Activated CD4-positive, alpha-beta memory T cell treated with anti-CD3 and anti-CD28 coated beads, Interleukin-2, amount 10 ng/mL, durations not matched to agents 7 days and 5 days (primary cell): ENCODE results near the gene COX6A1. TPM values are rescaled to one million over a fixed set of nuclear protein-coding genes. Genes with fewer than 3 reads are reported as not detected.

Source experiments
- CTCF ChIA-PET: fragments of 350-600 bp; sonication (Branson Sonifier 250); formaldehyde crosslinking; loops from one replicate; lab custom pipeline; 2021; ENCODE audit warnings: antibody characterized with exemption, inconsistent platforms; lab: Charles Lee
- POLR2A ChIA-PET: fragments of 350-600 bp; sonication (Branson Sonifier 250); formaldehyde crosslinking; loops from one replicate; lab custom pipeline; 2021; ENCODE audit warnings: antibody characterized with exemption; lab: Charles Lee
- DNase-seq: peaks from one replicate; pipeline ENCODE4 v3.0.0-alpha.2; 2020
- H3K27ac Mint-ChIP-seq: one replicate; pipeline ENCODE4 v1.8.0; 2021; ENCODE audit warnings: mild to moderate bottlenecking, mixed read lengths
- H3K27me3 Mint-ChIP-seq: one replicate; pipeline ENCODE4 v1.8.0; 2021; ENCODE audit warnings: mixed read lengths
- H3K36me3 Mint-ChIP-seq: one replicate; pipeline ENCODE4 v1.8.0; 2021; ENCODE audit warnings: low read depth, mixed read lengths
- H3K4me1 Mint-ChIP-seq: one replicate; pipeline ENCODE4 v1.8.0; 2021; ENCODE audit warnings: mixed read lengths
- H3K4me3 Mint-ChIP-seq: one replicate; pipeline ENCODE4 v1.8.0; 2021; ENCODE audit warnings: mild to moderate bottlenecking, mixed read lengths
- H3K9me3 Mint-ChIP-seq: one replicate; pipeline ENCODE4 v1.8.0; 2021; ENCODE audit warnings: mixed read lengths
- total RNA-seq, 2 experiments: library from RNA; stranded (reverse); gene quantifications; one replicate each; pipeline ENCODE4 v1.2.3, GENCODE V29; 2021

COX6A1 gene
- total RNA-seq, 2 experiments from 2014 or later = 318 to 323 TPM

- DNase-seq = no peak
- ChIA-PET POLR2A (no interaction called here), CTCF (interaction anchor here (2.8 kb wide), 1 partner anchor 18 kb away, joined by 13 read pairs; the partner anchor contains the start of gene SRSF9)
- Mint-ChIP-seq H3K36me3 (peaks cover 2% of the 10 kb centered on the region), H3K27ac (no peak overlapping the region), H3K9me3 (no peaks in the 10 kb centered on the region), H3K27me3 (no peaks in the 10 kb centered on the region), H3K4me3 (no peak overlapping the region), H3K4me1 (no peaks in the 10 kb centered on the region)
Measured at GRCh38 chr12:120488057-120488640, 50.2 kb downstream of the COX6A1 start.

- no peak overlapping the region for H3K27ac Mint-ChIP-seq
- ChIA-PET CTCF (interaction anchor here (0.8 to 2.8 kb wide), 2 partner anchors 19 to 36 kb away, joined by 3 to 13 read pairs; partner anchors contain the start of gene SRSF9), POLR2A (no interaction called here)
- H3K4me1 Mint-ChIP-seq = no peaks in the 10 kb centered on the region
- no peaks in the 10 kb centered on the region for H3K27me3 Mint-ChIP-seq
- DNase-seq = no peak
- H3K9me3 Mint-ChIP-seq = no peaks in the 10 kb centered on the region
- no peak overlapping the region for H3K4me3 Mint-ChIP-seq
- no peaks in the 10 kb centered on the region for H3K36me3 Mint-ChIP-seq
Measured at GRCh38 chr12:120489018-120489417, 51.1 kb downstream of the COX6A1 start.

GRCh38 chr12:120490325-120490724 is 52.4 kb downstream of the COX6A1 start:
- ChIA-PET POLR2A (interaction anchor here (0.8 to 1.5 kb wide), 2 partner anchors 15 to 21 kb away, joined by 3 to 5 read pairs; partner anchors contain the start of gene SRSF9), CTCF (interaction anchor here (2.8 kb wide), 1 partner anchor 20 kb away, joined by 13 read pairs; the partner anchor contains the start of gene SRSF9)
- Mint-ChIP-seq H3K36me3 (no peaks in the 10 kb centered on the region), H3K4me3 (no peak overlapping the region), H3K4me1 (peaks cover 6% of the 10 kb centered on the region), H3K27me3 (no peaks in the 10 kb centered on the region), H3K9me3 (no peaks in the 10 kb centered on the region), H3K27ac (no peak overlapping the region)
- DNase-seq = no peak

Other genes with a start within 250 kb of the COX6A1 start
- gene GCN1, start 243.4 kb upstream of the COX6A1 start, total RNA-seq = 10 to 100 TPM; 86.0 to 94.3 TPM
- 1,000 to 10,000 TPM; 1,823 to 1,853 TPM for gene RPLP0, start 237.0 kb upstream of the COX6A1 start, total RNA-seq
- 100 to 1,000 TPM; 271 to 274 TPM for gene PXN, start 172.4 kb upstream of the COX6A1 start, total RNA-seq
- 1,000 to 10,000 TPM; 3,547 to 4,143 TPM for gene RNU4-2, start 146.2 kb upstream of the COX6A1 start, total RNA-seq
- gene RNU4-1, start 144.9 kb upstream of the COX6A1 start, total RNA-seq = 1,000 to 10,000 TPM; 1,910 to 2,156 TPM
- 1 to 10 TPM; 1.6 to 1.7 TPM for gene SIRT4, start 135.8 kb upstream of the COX6A1 start, total RNA-seq
- gene PLA2G1B, start 110.3 kb upstream of the COX6A1 start, total RNA-seq = not detected
- not detected for gene MSI1, start 68.9 kb upstream of the COX6A1 start, total RNA-seq
- gene TRIAP1, start 8.3 kb downstream of the COX6A1 start, total RNA-seq = 10 to 100 TPM; 20.6 to 21.6 TPM
- 10 to 100 TPM; 28.6 to 29.5 TPM for gene GATC, start 8.3 kb downstream of the COX6A1 start, total RNA-seq
- 100 to 1,000 TPM; 175 to 180 TPM for gene SRSF9, start 31.6 kb downstream of the COX6A1 start, total RNA-seq
- 100 to 1,000 TPM; 209 to 216 TPM for gene DYNLL1, start 58.0 kb downstream of the COX6A1 start, total RNA-seq
- 10 to 100 TPM; 30.3 to 30.8 TPM for gene COQ5, start 91.0 kb downstream of the COX6A1 start, total RNA-seq
- gene RNF10, start 96.2 kb downstream of the COX6A1 start, total RNA-seq = 100 to 1,000 TPM; 225 to 229 TPM
- gene POP5, start 143.3 kb downstream of the COX6A1 start, total RNA-seq = 10 to 100 TPM; 37.6 to 38.8 TPM
- gene CABP1, start 202.5 kb downstream of the COX6A1 start, total RNA-seq = under 1 TPM; 0.25 to 0.45 TPM
- 10 to 100 TPM; 81.1 to 97.8 TPM for gene MLEC, start 249.0 kb downstream of the COX6A1 start, total RNA-seq